SKM-1 (cell line): ENCODE measurements around the gene ZBTB24.

Source experiments
- DNase-seq: peaks from one replicate; lab custom pipeline; 2025; ENCODE audit not compliant: unreplicated experiment; lab: John Stamatoyannopoulos, UW

Gene ZBTB24

GRCh38 chr6:109429496-109429895 is 53.5 kb downstream of the ZBTB24 start:
- DNase-seq = no peak

- DNase-seq = no peak
Observed at GRCh38 chr6:109428889-109429477, 54.0 kb downstream of the ZBTB24 start.

DNA sequence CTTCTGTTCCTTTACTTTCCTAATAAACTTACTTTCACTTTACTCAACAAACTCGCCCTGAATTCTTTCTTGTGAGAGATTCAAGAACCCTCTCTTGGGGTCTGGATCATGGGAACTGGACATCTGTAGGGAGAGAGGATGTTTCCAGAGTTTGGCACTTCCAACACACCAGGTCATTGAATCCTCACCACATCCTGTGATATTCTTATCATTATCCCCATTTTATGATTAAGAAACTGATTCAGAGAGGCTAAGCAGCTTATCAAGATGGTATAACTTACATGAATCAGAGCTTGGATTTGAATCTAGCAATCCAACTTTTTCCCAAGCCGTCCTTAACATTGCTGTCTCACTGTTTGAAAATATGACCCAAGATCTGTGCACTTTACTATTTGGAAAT is 58.1 kb downstream of the ZBTB24 start:
- DNase-seq = no peak

DNA sequence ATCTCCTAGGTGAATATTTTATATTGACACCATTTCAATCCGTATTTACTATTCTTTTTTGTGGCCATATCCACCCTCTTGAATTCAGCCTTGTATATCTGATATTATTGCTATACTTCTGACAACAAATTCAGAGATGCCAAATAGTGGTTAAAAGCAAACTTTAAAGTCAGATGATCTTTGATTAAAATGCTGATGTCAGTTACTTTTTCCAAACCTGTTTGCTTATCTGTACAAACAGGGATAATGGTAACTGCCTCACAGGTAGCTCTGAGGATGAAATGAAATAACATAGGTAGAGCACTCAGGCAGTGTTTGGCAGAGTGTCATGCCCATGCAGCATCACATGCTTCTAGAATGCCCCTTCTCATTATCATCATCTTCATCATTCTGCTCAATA is 61.8 kb downstream of the ZBTB24 start:
- DNase-seq = no peak

DNA sequence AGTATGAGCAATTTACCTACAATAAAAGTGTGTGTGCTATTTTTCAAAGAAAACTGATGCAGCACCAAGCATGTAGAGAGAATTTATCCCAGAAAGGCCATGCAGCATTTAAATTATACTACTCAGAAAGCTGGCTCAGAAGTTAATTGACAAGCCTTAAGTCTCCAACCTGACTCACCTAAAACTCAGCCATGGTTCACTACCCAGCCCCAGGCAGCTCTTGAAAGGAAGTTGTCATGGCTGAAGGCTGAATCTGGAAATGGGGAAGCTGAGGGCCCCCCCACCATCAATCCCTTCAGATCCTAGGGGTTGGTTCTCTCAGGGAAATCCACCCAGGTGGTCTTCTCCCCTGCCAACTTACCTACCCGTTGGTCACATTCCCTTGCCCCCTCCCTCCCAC is 62.3 kb downstream of the ZBTB24 start:
- no peak for DNase-seq

DNA sequence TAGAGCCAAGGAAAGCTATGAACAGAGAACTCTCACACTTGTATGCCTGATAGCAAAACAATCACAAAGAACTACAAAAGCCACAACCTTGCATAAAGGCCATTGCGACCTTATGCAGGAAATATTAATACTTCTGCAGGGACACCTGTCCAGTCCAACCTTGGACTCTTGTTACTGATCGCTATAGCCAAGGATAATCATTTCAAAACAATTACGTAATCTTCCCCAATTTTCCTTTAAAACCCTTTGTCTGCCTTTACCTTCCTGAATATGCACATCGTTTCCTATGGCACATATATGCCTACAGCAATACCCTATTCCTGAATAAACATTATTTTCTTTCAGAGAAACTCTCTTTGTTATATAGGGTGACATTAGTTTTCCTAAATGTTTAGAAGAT is 65.4 kb downstream of the ZBTB24 start:
- DNase-seq = no peak
